Measurements from ENCODE around the gene SLC8A2. TPM values are rescaled to one million over a fixed set of nuclear protein-coding genes. Genes with fewer than 3 reads are reported as not detected.

Gene SLC8A2
- polyA plus RNA-seq, 1 donor (not counting 4 experiments of a cell fraction or from before 2014, with no cell fraction given): 0.17 TPM

DNA sequence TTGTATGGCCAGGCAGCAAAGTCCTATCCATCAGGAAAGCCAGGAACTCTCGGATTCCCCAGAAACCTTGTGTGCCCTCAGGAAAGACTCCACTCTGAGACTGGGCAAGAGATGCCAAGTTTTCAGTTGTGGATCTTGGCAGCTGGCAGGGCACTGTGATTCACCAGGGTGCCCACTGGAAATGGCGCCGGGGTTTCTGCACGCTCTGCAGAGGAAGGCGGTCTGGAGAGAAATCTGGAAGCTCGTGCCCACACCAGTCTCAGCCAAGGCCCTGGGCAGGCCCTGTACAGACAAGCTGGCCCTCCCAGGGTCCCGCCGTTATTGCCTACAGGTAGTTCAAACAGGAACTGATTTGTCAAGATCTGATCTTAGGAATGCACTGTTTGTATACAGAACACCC lies 38.3 kb upstream of the SLC8A2 start:
- dilution Hi-C loops (cut with MboI; ENCODE audit: extremely low pct_ligation_motif_present, low sequenced_read_pairs): no loop called here
- Histone ChIP-seq H3K4me2 (ENCODE audit: control insufficient read depth, extremely low read depth, insufficient read depth, low read depth, low read length) (peak overlapping the region; percentile 50), H3K27me3 (ENCODE audit: control insufficient read depth, extremely low read depth, insufficient read depth, low read length) (no peaks in the 10 kb centered on the region), H4K20me1 (ENCODE audit: control insufficient read depth, extremely low read depth, insufficient read depth, low read length) (peaks cover under 1% of the 10 kb centered on the region), H3K4me3 (ENCODE audit: control insufficient read depth in 2 of 3, extremely low read depth in 1 of 3, insufficient read depth in 2 of 3, low read depth in 1 of 3, low read length in 3 of 3) (peak overlapping the region in 2 of 3 experiments; percentile 0 to 40), H3K9ac (ENCODE audit: control insufficient read depth, extremely low read depth, insufficient read depth, low read length) (peak overlapping the region; percentile 40), H3K27ac (ENCODE audit: control insufficient read depth, insufficient read depth, low read length) (peak overlapping the region; percentile 43), H3K36me3 (ENCODE audit: control insufficient read depth in 2 of 2, extremely low read depth in 1 of 2, insufficient read depth in 2 of 2, low read length in 2 of 2) (peaks cover 3 to 8% of the 10 kb centered on the region in 2 experiments), H3K9me3 (ENCODE audit: control insufficient read depth, low read depth, low read length) (no peaks in the 10 kb centered on the region), H3K9me1 (ENCODE audit: control insufficient read depth, extremely low read depth, insufficient read depth, low read length) (peaks cover 2% of the 10 kb centered on the region), H3K79me2 (ENCODE audit: control insufficient read depth, insufficient read depth, low read length) (peaks cover 86% of the 10 kb centered on the region), H2AFZ (ENCODE audit: control insufficient read depth, low read length) (no peak overlapping the region), H3K4me1 (ENCODE audit: control insufficient read depth, extremely low read depth, insufficient read depth, low read length) (peaks cover 49% of the 10 kb centered on the region)
- TF ChIP-seq, protein P1, sequence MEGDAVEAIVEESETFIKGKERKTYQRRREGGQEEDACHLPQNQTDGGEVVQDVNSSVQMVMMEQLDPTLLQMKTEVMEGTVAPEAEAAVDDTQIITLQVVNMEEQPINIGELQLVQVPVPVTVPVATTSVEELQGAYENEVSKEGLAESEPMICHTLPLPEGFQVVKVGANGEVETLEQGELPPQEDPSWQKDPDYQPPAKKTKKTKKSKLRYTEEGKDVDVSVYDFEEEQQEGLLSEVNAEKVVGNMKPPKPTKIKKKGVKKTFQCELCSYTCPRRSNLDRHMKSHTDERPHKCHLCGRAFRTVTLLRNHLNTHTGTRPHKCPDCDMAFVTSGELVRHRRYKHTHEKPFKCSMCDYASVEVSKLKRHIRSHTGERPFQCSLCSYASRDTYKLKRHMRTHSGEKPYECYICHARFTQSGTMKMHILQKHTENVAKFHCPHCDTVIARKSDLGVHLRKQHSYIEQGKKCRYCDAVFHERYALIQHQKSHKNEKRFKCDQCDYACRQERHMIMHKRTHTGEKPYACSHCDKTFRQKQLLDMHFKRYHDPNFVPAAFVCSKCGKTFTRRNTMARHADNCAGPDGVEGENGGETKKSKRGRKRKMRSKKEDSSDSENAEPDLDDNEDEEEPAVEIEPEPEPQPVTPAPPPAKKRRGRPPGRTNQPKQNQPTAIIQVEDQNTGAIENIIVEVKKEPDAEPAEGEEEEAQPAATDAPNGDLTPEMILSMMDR (optimal IDR thresholded peaks at IDR 0.05 in 1 of 3, IDR thresholded peaks at IDR 0.05 in 1 of 3, conservative IDR thresholded peaks at IDR 0.05 in 1 of 3; ENCODE audit: extremely low read depth in 1 of 3, insufficient read depth in 2 of 3, low read length in 3 of 3): no peak
- no peak for TF ChIP-seq EZH2 (IDR thresholded peaks at IDR 0.05; ENCODE audit: low read length)
- FAIRE-seq (peak; percentile 63), DNase-seq (ENCODE audit: low read depth, low spot score) (no peak)

DNA sequence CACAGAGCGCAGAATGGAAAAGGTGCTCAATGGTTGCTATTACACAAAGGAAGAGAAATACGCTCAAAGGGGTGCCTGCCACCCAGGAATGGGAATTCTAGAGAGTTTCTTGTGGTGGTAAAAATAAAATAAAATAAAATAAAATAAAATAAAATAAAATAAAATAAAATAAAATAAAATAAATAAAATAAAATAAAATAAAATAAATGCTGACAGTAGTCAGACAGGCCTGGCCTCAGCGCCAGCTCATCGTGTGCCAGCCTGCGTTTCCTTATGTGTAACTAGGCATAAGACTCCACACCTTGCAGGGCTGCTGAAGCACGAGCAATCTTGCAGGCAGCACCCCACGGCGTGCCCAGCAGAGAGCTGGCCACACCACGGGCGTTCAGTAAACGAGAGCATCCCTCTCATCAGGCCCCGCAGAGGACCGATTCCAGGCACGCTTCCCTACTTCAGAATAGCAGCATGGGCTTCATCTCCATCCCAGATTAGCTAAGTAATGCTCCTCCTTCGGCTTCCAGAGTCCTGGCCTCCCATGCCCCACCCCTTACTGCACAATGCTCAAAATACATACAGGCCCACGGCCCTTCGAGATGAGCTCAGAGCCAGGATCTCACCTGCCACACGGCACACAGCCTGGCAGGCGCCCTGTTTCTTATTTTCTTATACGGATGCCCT lies 37.6 kb upstream of the SLC8A2 start:
- H3K4me1 ChIP-seq (ENCODE audit: control insufficient read depth, extremely low read depth, insufficient read depth, low read length): peaks cover 49% of the 10 kb centered on the region
- peak overlapping the region; percentile 43 for H3K27ac ChIP-seq (ENCODE audit: control insufficient read depth, insufficient read depth, low read length)
- dilution Hi-C loops (cut with MboI; ENCODE audit: extremely low pct_ligation_motif_present, low sequenced_read_pairs): no loop called here
- no peaks in the 10 kb centered on the region for H3K9me3 ChIP-seq (ENCODE audit: control insufficient read depth, low read depth, low read length)
- peak overlapping the region; percentile 40 for H3K9ac ChIP-seq (ENCODE audit: control insufficient read depth, extremely low read depth, insufficient read depth, low read length)
- H3K9me1 ChIP-seq (ENCODE audit: control insufficient read depth, extremely low read depth, insufficient read depth, low read length): peaks cover 2% of the 10 kb centered on the region
- no peak overlapping the region for H2AFZ ChIP-seq (ENCODE audit: control insufficient read depth, low read length)
- peaks cover 3 to 8% of the 10 kb centered on the region in 2 experiments for H3K36me3 ChIP-seq (ENCODE audit: control insufficient read depth in 2 of 2, extremely low read depth in 1 of 2, insufficient read depth in 2 of 2, low read length in 2 of 2)
- H3K79me2 ChIP-seq (ENCODE audit: control insufficient read depth, insufficient read depth, low read length): peaks cover 84% of the 10 kb centered on the region
- H3K4me3 ChIP-seq (ENCODE audit: control insufficient read depth in 2 of 3, extremely low read depth in 1 of 3, insufficient read depth in 2 of 3, low read depth in 1 of 3, low read length in 3 of 3): peak overlapping the region in 2 of 3 experiments; percentile 4 to 28
- H3K27me3 ChIP-seq (ENCODE audit: control insufficient read depth, extremely low read depth, insufficient read depth, low read length): no peaks in the 10 kb centered on the region
- no peak for TF ChIP-seq EZH2 (IDR thresholded peaks at IDR 0.05; ENCODE audit: low read length)
- TF ChIP-seq, protein P1 (optimal IDR thresholded peaks at IDR 0.05 in 1 of 3, IDR thresholded peaks at IDR 0.05 in 1 of 3, conservative IDR thresholded peaks at IDR 0.05 in 1 of 3; ENCODE audit: extremely low read depth in 1 of 3, insufficient read depth in 2 of 3, low read length in 3 of 3): no peak
- DNase-seq (ENCODE audit: low read depth, low spot score): no peak
- peaks cover 3% of the 10 kb centered on the region for H4K20me1 ChIP-seq (ENCODE audit: control insufficient read depth, extremely low read depth, insufficient read depth, low read length)
- no peak for FAIRE-seq
- H3K4me2 ChIP-seq (ENCODE audit: control insufficient read depth, extremely low read depth, insufficient read depth, low read depth, low read length): peak overlapping the region; percentile 50
